LHCN-M2 (cell line): Measurements from ENCODE around the gene NKX2-3. TPM values are rescaled to one million over a fixed set of nuclear protein-coding genes. Genes with fewer than 3 reads are reported as not detected.

Source experiments
- DNase-seq: peaks from one replicate; pipeline ENCODE4 v3.0.0-alpha.2; 2012; ENCODE audit warnings: low read depth
- total RNA-seq: library from RNA; depleted of rRNA; stranded (reverse); fragments of >200 nt; gene quantifications from 2 replicates; pipeline ENCODE4 v1.2.3, GENCODE V29; 2014; rRNA removed

Gene NKX2-3
- total RNA-seq, 1 experiment from 2014 or later = not detected

- no peak for DNase-seq
Measured at GRCh38 chr10:99573790-99574189, 41.0 kb downstream of the NKX2-3 start.

- no peak for DNase-seq
Measured at GRCh38 chr10:99579971-99580370, 47.2 kb downstream of the NKX2-3 start.

GRCh38 chr10:99582255-99582770 lies 49.6 kb downstream of the NKX2-3 start:
- no peak for DNase-seq

- DNase-seq = no peak
Measured at GRCh38 chr10:99583687-99584086, 50.9 kb downstream of the NKX2-3 start.

Other genes starting within 250 kb of the NKX2-3 start
- gene CNNM1, start 203.6 kb upstream of the NKX2-3 start, total RNA-seq = 0.17 and 0.32 TPM in 2 replicates
- gene GOT1, start 102.3 kb upstream of the NKX2-3 start, total RNA-seq = 20.0 and 22.0 TPM in 2 replicates
- 15.9 and 16.0 TPM in 2 replicates for gene SLC25A28, start 87.5 kb downstream of the NKX2-3 start, total RNA-seq
- gene ENTPD7, start 126.6 kb downstream of the NKX2-3 start, total RNA-seq = 7.4 and 8.0 TPM in 2 replicates
- 37.7 and 39.0 TPM in 2 replicates for gene COX15, start 199.2 kb downstream of the NKX2-3 start, total RNA-seq
- 18.9 and 20.6 TPM in 2 replicates for gene CUTC, start 199.3 kb downstream of the NKX2-3 start, total RNA-seq
- gene ABCC2, start 249.7 kb downstream of the NKX2-3 start, total RNA-seq = 0.34 and 0.58 TPM in 2 replicates